GM10266 (cell line): ENCODE results near the gene STX2.

Experiments
- DNase-seq: peaks from one replicate; pipeline ENCODE4 v3.0.0; 2012; ENCODE audit errors: extremely low spot score
- CTCF ChIP-seq: IDR thresholded peaks from 2 replicates; pipeline ENCODE4 v1.5.1; 2012; ENCODE audit warnings: mild to moderate bottlenecking, low read depth; ENCODE audit not compliant: control insufficient read depth, insufficient read depth; ENCODE audit errors: missing control alignments

The STX2 gene

GRCh38 chr12:130825771-130826150 is 13.3 kb downstream of the STX2 start:
- DNase-seq, result no peak
- no peak for TF ChIP-seq CTCF

- no peak for DNase-seq
- TF ChIP-seq CTCF, result no peak
Observed at GRCh38 chr12:130819681-130820080, 19.4 kb downstream of the STX2 start.

- DNase-seq, result peak; percentile 94
Observed at GRCh38 chr12:130818635-130819576, 20.1 kb downstream of the STX2 start.

GRCh38 chr12:130818272-130818634 is 20.8 kb downstream of the STX2 start:
- TF ChIP-seq CTCF, result no peak
- DNase-seq, result peak; percentile 49

More at GRCh38 chr12:130818635-130819576, 20.1 kb downstream of the STX2 start:
- peak; percentile 96 for TF ChIP-seq CTCF

GRCh38 chr12:130817804-130818203 is 21.2 kb downstream of the STX2 start:
- no peak for DNase-seq
- no peak for TF ChIP-seq CTCF

GRCh38 chr12:130816097-130816496 is 23.0 kb downstream of the STX2 start:
- no peak for DNase-seq
- no peak for TF ChIP-seq CTCF

- DNase-seq, result no peak
- no peak for TF ChIP-seq CTCF
Observed at GRCh38 chr12:130815028-130815741, 23.9 kb downstream of the STX2 start.
